ENCODE data around the gene UPK1B.

DNA sequence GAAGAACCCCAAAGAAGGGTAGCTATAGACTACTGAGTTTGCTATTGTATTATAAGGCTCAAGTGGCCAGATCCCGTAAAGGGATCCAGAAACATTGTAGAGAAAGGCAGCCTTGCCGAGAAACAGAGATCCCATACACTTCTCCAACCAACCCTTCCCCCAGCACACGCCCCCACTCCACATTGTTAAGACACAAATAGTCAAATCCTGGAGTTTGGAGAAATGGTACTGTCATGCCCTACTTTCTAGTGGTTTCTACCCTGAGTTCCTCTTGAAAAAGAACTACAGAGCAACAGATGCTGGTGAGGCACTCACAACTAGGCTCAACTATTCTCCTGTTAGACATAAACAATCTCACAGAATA is 34.1 kb downstream of the UPK1B start:
- TF ChIP-seq, protein P1, sequence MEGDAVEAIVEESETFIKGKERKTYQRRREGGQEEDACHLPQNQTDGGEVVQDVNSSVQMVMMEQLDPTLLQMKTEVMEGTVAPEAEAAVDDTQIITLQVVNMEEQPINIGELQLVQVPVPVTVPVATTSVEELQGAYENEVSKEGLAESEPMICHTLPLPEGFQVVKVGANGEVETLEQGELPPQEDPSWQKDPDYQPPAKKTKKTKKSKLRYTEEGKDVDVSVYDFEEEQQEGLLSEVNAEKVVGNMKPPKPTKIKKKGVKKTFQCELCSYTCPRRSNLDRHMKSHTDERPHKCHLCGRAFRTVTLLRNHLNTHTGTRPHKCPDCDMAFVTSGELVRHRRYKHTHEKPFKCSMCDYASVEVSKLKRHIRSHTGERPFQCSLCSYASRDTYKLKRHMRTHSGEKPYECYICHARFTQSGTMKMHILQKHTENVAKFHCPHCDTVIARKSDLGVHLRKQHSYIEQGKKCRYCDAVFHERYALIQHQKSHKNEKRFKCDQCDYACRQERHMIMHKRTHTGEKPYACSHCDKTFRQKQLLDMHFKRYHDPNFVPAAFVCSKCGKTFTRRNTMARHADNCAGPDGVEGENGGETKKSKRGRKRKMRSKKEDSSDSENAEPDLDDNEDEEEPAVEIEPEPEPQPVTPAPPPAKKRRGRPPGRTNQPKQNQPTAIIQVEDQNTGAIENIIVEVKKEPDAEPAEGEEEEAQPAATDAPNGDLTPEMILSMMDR (IDR thresholded peaks at IDR 0.05) = no peak
- no peak for TF ChIP-seq POLR2A (IDR thresholded peaks at IDR 0.05)
